CD1c-positive myeloid dendritic cell (primary cell): ENCODE data around the gene DKKL1.
"Not testable (repeated sequence)": the region's sequence is repeated elsewhere in the genome, so short reads cannot be mapped to it uniquely, and the experiment has no call there.

Experiments
- DNase-seq: peaks from one replicate; pipeline ENCODE4 v3.0.0-alpha.2; 2016; ENCODE audit errors: extremely low spot score

Gene DKKL1

GRCh38 chr19:49362048-49362928 lies 1.4 kb upstream of the DKKL1 start, which contains the start of gene TEAD2:
TSS of gene TEAD2 (minus strand) at chr19:49362416. CDS start at chr19:49360075, 2,341 bp downstream.
- DNase-seq = peak; percentile 9

GRCh38 chr19:49362929-49363267 lies 779 bp upstream of the DKKL1 start:
- peak; percentile 19 for DNase-seq

GRCh38 chr19:49364083-49364737 lies 533 bp downstream of the DKKL1 start:
- DNase-seq = no peak

GRCh38 chr19:49366110-49366509 lies 2.4 kb downstream of the DKKL1 start:
- no peak for DNase-seq

GRCh38 chr19:49368711-49369358 lies 5.2 kb downstream of the DKKL1 start:
- DNase-seq = peak; percentile 30

GRCh38 chr19:49371184-49371583 lies 7.5 kb downstream of the DKKL1 start:
- DNase-seq = no peak

- DNase-seq = not testable (repeated sequence)
These were observed 9.5 kb downstream of the DKKL1 start for GRCh38 chr19:49373174-49373573.

- no peak for DNase-seq
These were observed 11.2 kb downstream of the DKKL1 start for GRCh38 chr19:49374665-49375434.

GRCh38 chr19:49378512-49378911 lies 14.8 kb downstream of the DKKL1 start:
- no peak for DNase-seq

- DNase-seq = no peak
These were observed 16.7 kb downstream of the DKKL1 start for GRCh38 chr19:49380391-49380790.

- no peak for DNase-seq
These were observed 19.0 kb downstream of the DKKL1 start for GRCh38 chr19:49382639-49383038.

- DNase-seq = no peak
These were observed 19.9 kb downstream of the DKKL1 start for GRCh38 chr19:49383599-49383998.

GRCh38 chr19:49387936-49388372 lies 24.3 kb downstream of the DKKL1 start, which contains the start of gene KASH5:
TSS of gene KASH5 (plus strand) at chr19:49388249. CDS start at chr19:49390884, 2,635 bp downstream.
- DNase-seq = peak; percentile 84

GRCh38 chr19:49389406-49389805 lies 25.7 kb downstream of the DKKL1 start:
- DNase-seq = no peak

GRCh38 chr19:49390131-49390928 lies 26.7 kb downstream of the DKKL1 start:
- DNase-seq = no peak

GRCh38 chr19:49390929-49391359 lies 27.3 kb downstream of the DKKL1 start:
- no peak for DNase-seq

GRCh38 chr19:49391581-49392399 lies 28.1 kb downstream of the DKKL1 start:
- DNase-seq = peak; percentile 77

- no peak for DNase-seq
These were observed 30.2 kb downstream of the DKKL1 start for GRCh38 chr19:49393881-49394280.

GRCh38 chr19:49395581-49396407 lies 32.1 kb downstream of the DKKL1 start:
- no peak for DNase-seq
